Caco-2 (cell line): ENCODE measurements around the gene OR7E24. TPM values are rescaled to one million over a fixed set of nuclear protein-coding genes. Genes with fewer than 3 reads are reported as not detected.

Source experiments
- Bru-seq: library from RNA; stranded (reverse); fragments of 400-500 nt; gene quantifications from one replicate; lab custom pipeline; 2021; lab: Mats Ljungman, UMichigan
- BruChase-seq, 2 experiments: library from RNA; stranded (reverse); fragments of 400-500 nt; gene quantifications; one replicate each; lab custom pipeline; 2021; lab: Mats Ljungman, UMichigan
- BruUV-seq: library from RNA; stranded (reverse); fragments of 400-500 nt; replicated peaks from 2 replicates; lab custom pipeline; 2021; lab: Mats Ljungman, UMichigan
- CTCF ChIA-PET: fragments of 300-600 bp; sonication (Branson Sonifier 250); formaldehyde crosslinking; loops from one replicate; lab custom pipeline; 2022; ENCODE audit warnings: antibody characterized with exemption; lab: Charles Lee
- POLR2A ChIA-PET: fragments of 300-600 bp; sonication (Branson Sonifier 250); formaldehyde crosslinking; loops from one replicate; lab custom pipeline; 2022; ENCODE audit warnings: antibody characterized with exemption; lab: Charles Lee
- DNase-seq, 2 experiments: peaks; one replicate each; pipeline versions ENCODE4 v3.0.0 to v3.0.0-alpha.2; 2020 to 2022
- H3K27me3 ChIP-seq: replicated peaks from 2 replicates; pipeline ENCODE4 v1.6.0; 2011; ENCODE audit warnings: low read length; ENCODE audit not compliant: control insufficient read depth, insufficient read depth
- H3K36me3 ChIP-seq: 2 replicates; pipeline ENCODE4 v1.5.1; 2011; ENCODE audit warnings: low read length; ENCODE audit not compliant: control insufficient read depth, insufficient read depth
- H3K4me1 ChIP-seq: fragments of 250-450 bp; sonication (Bioruptor Pico); 2 replicates; pipeline ENCODE4 v1.5.1; 2020; ENCODE audit warnings: mild to moderate bottlenecking
- H3K4me3 ChIP-seq: 2 replicates; pipeline ENCODE4 v1.5.1; 2011; ENCODE audit warnings: low read depth, mild to moderate bottlenecking, control low read depth, low read length
- H3K9me3 ChIP-seq: fragments of 250-450 bp; sonication (Bioruptor Pico); 2 replicates; pipeline ENCODE4 v1.5.1; 2020; ENCODE audit warnings: mild to moderate bottlenecking, moderate library complexity
- H3K27ac Mint-ChIP-seq: one replicate; pipeline ENCODE4 v1.8.0; 2022; ENCODE audit warnings: mixed read lengths; ENCODE audit not compliant: unreplicated experiment
- H3K27me3 Mint-ChIP-seq: one replicate; pipeline ENCODE4 v1.8.0; 2022; ENCODE audit warnings: mixed read lengths; ENCODE audit not compliant: insufficient read depth, unreplicated experiment
- H3K36me3 Mint-ChIP-seq: one replicate; pipeline ENCODE4 v1.8.0; 2022; ENCODE audit warnings: mild to moderate bottlenecking, mixed read lengths; ENCODE audit not compliant: insufficient read depth, unreplicated experiment
- H3K4me1 Mint-ChIP-seq: one replicate; pipeline ENCODE4 v1.8.0; 2022; ENCODE audit warnings: low read depth, mixed read lengths; ENCODE audit not compliant: unreplicated experiment
- H3K4me3 Mint-ChIP-seq: one replicate; pipeline ENCODE4 v1.8.0; 2022; ENCODE audit warnings: mild to moderate bottlenecking, moderate library complexity, mixed read lengths; ENCODE audit not compliant: unreplicated experiment
- H3K9me3 Mint-ChIP-seq: one replicate; pipeline ENCODE4 v1.8.0; 2022; ENCODE audit warnings: mixed read lengths; ENCODE audit not compliant: unreplicated experiment
- intact Hi-C: fragments of 100-400 bp; cut with micrococcal nuclease; formaldehyde crosslinking; loops from one replicate; pipeline ENCODE4 v1.10.0; 2022; ENCODE audit not compliant: unreplicated experiment
- long read RNA-seq: library from polyadenylated mRNA; stranded (forward); transcript quantifications from one replicate; pipeline ENCODE4 v2.0.0, GENCODE V29; 2022
- total RNA-seq: library from RNA; stranded (reverse); gene quantifications from 2 replicates; pipeline ENCODE4 v1.2.3, GENCODE V29; 2022
- TF ChIP-seq, protein P1 (sequence below), 2 experiments: fragments of 200-600 bp in 1 of 2; IDR thresholded peaks; 1 replicate in 1 of 2; 2 replicates in 1 of 2; pipeline versions ENCODE4 v1.5.1 to v1.8.0; 2011 to 2022; ENCODE audit warnings: antibody characterized with exemption in 1 of 2, control low read depth in 1 of 2, inconsistent platforms in 1 of 2, low read depth in 1 of 2, low read length in 1 of 2, mild to moderate bottlenecking in 1 of 2, moderate library complexity in 1 of 2; ENCODE audit not compliant: insufficient read depth in 1 of 2, severe bottlenecking in 1 of 2, unreplicated experiment in 1 of 2

OR7E24 gene
- total RNA-seq (not detected in 2 replicates), Bru-seq, nascent RNA (not detected), BruChase-seq, experiment 1, labeled RNA remaining after a 2-hour chase (not detected), BruChase-seq, experiment 2, labeled RNA remaining after a 6-hour chase (not detected)
- long read RNA-seq = 0 reads

DNA sequence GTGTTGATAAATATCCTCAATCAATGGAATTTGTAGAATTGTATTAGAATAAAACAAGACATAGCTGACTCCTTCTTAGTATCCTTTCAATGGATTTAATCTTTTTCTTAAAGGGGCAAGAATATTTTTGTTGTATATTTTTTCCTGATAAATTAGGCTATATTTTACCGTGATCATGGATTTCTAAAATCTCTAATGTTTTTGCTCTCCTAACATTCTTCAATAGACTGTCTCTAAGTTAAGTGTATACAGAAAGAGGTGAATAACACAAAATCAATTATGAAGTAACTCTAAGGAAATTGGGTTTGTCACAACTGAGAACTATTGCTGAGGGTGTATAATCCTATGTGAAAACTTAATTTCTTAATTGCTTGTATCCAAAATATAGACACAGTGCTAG is at the start of gene OR7E24:
Gene OR7E24 (plus strand): TSS at position 301 of the 400 bp plus-strand sequence. CDS start 114 bp downstream, outside the sequence.
- ChIA-PET CTCF (no interaction called here), POLR2A (no interaction called here)
- no peak for DNase-seq
- H3K4me3 Mint-ChIP-seq = no peak within 1 kb of the TSS
- H3K27ac Mint-ChIP-seq = no peak within 1 kb of the TSS
- no peaks in the 10 kb centered on the region for H3K27me3 Mint-ChIP-seq
- no peaks in the 10 kb centered on the region for H3K27me3 ChIP-seq
- no peaks in the 10 kb centered on the region for H3K36me3 ChIP-seq
- no peaks in the 10 kb centered on the region for H3K9me3 ChIP-seq
- intact Hi-C loops = no loop called here
- no TSS peak for BruUV-seq
- no peaks in the 10 kb centered on the region for H3K4me1 Mint-ChIP-seq
- no peaks in the 10 kb centered on the region for H3K4me1 ChIP-seq
- peaks cover 10% of the 10 kb centered on the region for H3K9me3 Mint-ChIP-seq
- no peak within 1 kb of the TSS for H3K4me3 ChIP-seq
- H3K36me3 Mint-ChIP-seq = no peaks in the 10 kb centered on the region
- TF ChIP-seq, protein P1, sequence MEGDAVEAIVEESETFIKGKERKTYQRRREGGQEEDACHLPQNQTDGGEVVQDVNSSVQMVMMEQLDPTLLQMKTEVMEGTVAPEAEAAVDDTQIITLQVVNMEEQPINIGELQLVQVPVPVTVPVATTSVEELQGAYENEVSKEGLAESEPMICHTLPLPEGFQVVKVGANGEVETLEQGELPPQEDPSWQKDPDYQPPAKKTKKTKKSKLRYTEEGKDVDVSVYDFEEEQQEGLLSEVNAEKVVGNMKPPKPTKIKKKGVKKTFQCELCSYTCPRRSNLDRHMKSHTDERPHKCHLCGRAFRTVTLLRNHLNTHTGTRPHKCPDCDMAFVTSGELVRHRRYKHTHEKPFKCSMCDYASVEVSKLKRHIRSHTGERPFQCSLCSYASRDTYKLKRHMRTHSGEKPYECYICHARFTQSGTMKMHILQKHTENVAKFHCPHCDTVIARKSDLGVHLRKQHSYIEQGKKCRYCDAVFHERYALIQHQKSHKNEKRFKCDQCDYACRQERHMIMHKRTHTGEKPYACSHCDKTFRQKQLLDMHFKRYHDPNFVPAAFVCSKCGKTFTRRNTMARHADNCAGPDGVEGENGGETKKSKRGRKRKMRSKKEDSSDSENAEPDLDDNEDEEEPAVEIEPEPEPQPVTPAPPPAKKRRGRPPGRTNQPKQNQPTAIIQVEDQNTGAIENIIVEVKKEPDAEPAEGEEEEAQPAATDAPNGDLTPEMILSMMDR (IDR thresholded peaks at IDR 0.05; ENCODE audit: insufficient read depth in 1 of 2, low read depth in 1 of 2, low read length in 1 of 2, severe bottlenecking in 1 of 2, unreplicated experiment in 1 of 2) = no peak

DNA sequence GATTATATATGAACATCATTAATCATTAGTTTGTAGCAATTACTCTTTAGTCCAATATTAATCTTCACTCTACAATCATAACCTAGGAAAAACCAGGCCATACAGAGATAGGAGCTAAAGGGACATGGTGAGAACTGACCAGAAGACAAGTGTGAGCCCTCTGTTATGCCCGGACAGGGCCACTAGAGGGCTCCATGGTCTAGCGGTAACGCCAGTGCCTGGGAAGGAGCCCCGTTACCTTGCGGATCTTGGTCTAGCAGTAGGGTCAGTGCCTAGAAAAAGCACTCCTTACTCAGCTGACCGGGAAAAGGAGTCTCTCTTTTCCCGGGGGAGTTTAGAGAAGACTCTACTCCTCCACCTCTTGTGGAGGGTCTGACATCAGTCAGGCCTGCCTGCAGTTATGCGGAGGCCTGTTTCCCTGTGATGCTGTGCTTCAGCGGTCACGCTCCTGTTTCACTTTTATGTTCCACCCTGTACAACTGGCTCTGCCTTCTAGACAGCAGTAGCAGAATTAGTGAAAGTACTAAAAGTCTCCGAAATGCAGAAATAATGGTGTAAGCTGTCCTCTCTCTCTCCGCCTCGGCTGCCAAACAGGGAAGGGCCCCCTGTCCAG is 45.1 kb upstream of the OR7E24 start:
- intact Hi-C loops = loop anchor here (5.0 to 10.0 kb wide), 2 partner anchors 229 to 592 kb away; partner anchors contain the start of gene ZNF266
- no peaks in the 10 kb centered on the region for H3K9me3 ChIP-seq
- H3K27ac Mint-ChIP-seq = no peak overlapping the region
- H3K9me3 Mint-ChIP-seq = no peaks in the 10 kb centered on the region
- CTCF ChIA-PET = no interaction called here
- peak; percentile 50 to 68 for DNase-seq
- no peaks in the 10 kb centered on the region for H3K4me1 ChIP-seq
- TF ChIP-seq, protein P1 (IDR thresholded peaks at IDR 0.05; ENCODE audit: insufficient read depth in 1 of 2, low read depth in 1 of 2, low read length in 1 of 2, severe bottlenecking in 1 of 2, unreplicated experiment in 1 of 2) = peak; percentile 64 to 78
- H3K27me3 Mint-ChIP-seq = peaks cover 4% of the 10 kb centered on the region
- H3K36me3 ChIP-seq = no peaks in the 10 kb centered on the region
- no TSS peak for BruUV-seq
- H3K36me3 Mint-ChIP-seq = no peaks in the 10 kb centered on the region
- POLR2A ChIA-PET = no interaction called here
- H3K4me3 ChIP-seq = no peak overlapping the region
- H3K4me3 Mint-ChIP-seq = no peak overlapping the region
- no peaks in the 10 kb centered on the region for H3K4me1 Mint-ChIP-seq
- H3K27me3 ChIP-seq = no peaks in the 10 kb centered on the region

DNA sequence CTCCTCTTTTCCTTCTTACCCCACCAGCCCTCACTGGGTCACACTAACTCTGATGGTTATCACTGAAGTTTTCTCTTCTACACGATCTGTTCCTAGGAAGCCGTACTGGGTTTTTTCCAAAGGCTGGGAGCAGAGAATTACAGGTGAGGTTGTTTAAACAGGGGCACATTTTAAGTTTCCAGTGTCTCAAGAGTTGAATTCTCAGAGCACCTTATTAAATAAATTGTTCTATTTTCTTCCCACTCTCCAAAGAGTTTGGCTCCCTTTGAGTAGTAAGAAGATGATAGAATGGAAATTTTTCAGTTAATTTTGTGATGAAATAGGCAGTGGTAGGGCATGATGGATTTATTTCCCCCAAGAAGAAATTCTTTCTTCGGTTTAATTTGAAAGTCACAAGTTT is 31.2 kb upstream of the OR7E24 start, which contains the start of gene OR7D4:
Gene OR7D4 (minus strand): TSS at position 101 of the 400 bp plus-strand sequence. CDS start 4,752 bp downstream, outside the sequence.
- POLR2A ChIA-PET = no interaction called here
- Mint-ChIP-seq H3K27ac (no peak within 1 kb of the TSS), H3K4me1 (no peaks in the 10 kb centered on the region), H3K9me3 (peaks cover 19% of the 10 kb centered on the region), H3K4me3 (no peak within 1 kb of the TSS), H3K36me3 (no peaks in the 10 kb centered on the region), H3K27me3 (no peaks in the 10 kb centered on the region)
- intact Hi-C loops = no loop called here
- no peaks in the 10 kb centered on the region for H3K27me3 ChIP-seq
- no peaks in the 10 kb centered on the region for H3K9me3 ChIP-seq
- no peaks in the 10 kb centered on the region for H3K36me3 ChIP-seq
- no peaks in the 10 kb centered on the region for H3K4me1 ChIP-seq
- CTCF ChIA-PET = no interaction called here
- no peak for DNase-seq
- H3K4me3 ChIP-seq = no peak within 1 kb of the TSS
- no TSS peak for BruUV-seq
- TF ChIP-seq, protein P1 (IDR thresholded peaks at IDR 0.05; ENCODE audit: insufficient read depth in 1 of 2, low read depth in 1 of 2, low read length in 1 of 2, severe bottlenecking in 1 of 2, unreplicated experiment in 1 of 2) = no peak
